Vagina (tissue), 2 donors: ENCODE data around the gene RAG1. TPM values are rescaled to one million over a fixed set of nuclear protein-coding genes. Genes with fewer than 3 reads are reported as not detected.

Experiments used
- DNase-seq, 2 donors: peaks; one replicate each; pipeline ENCODE4 v3.0.0-alpha.2; 2017; ENCODE audit errors: extremely low spot score in 2 of 2
- H3K27ac ChIP-seq: fragments of 200-600 bp; sonication (generic); one replicate; pipeline ENCODE4 v1.5.1; 2019
- H3K27me3 ChIP-seq: fragments of 200-600 bp; sonication (generic); one replicate; pipeline ENCODE4 v1.5.1; 2019
- H3K36me3 ChIP-seq, 2 donors: fragments of 200-600 bp; sonication (generic); one replicate each; pipeline ENCODE4 v1.5.1; 2017 to 2019
- H3K4me1 ChIP-seq: fragments of 200-600 bp; sonication (generic); one replicate; pipeline ENCODE4 v1.5.1; 2019
- H3K4me3 ChIP-seq, 2 donors: fragments of 200-600 bp; sonication (generic); 1 replicate in 1 of 2; 2 replicates in 1 of 2; pipeline ENCODE4 v1.5.1; 2016 to 2019
- H3K9me3 ChIP-seq: fragments of 200-600 bp; sonication (generic); one replicate; pipeline ENCODE4 v1.5.1; 2019
- POLR2A ChIP-seq, 2 donors: fragments of 450-650 bp; IDR thresholded peaks; one replicate each; pipeline ENCODE4 v1.6.1; 2017; ENCODE audit warnings: antibody characterized with exemption in 2 of 2, mild to moderate bottlenecking in 2 of 2, moderate library complexity in 2 of 2
- POLR2AphosphoS5 ChIP-seq, 2 donors: sonication (generic); formaldehyde crosslinking; IDR thresholded peaks; one replicate each; pipeline ENCODE4 v1.9.0; 2017; ENCODE audit warnings: antibody characterized with exemption in 2 of 2, mild to moderate bottlenecking in 2 of 2, low read depth in 1 of 2; ENCODE audit not compliant: insufficient read depth in 1 of 2
- intact Hi-C: fragments of 100-400 bp; cut with DNase I; formaldehyde crosslinking; loops from one replicate; pipeline ENCODE4 v1.15.1; 2023
- total RNA-seq: library from RNA; depleted of rRNA; stranded (reverse); fragments of >200 nt; gene quantifications from one replicate; pipeline ENCODE4 v1.2.3, GENCODE V29; 2016
- TF ChIP-seq, protein P1 (sequence below), 3 experiments: fragments of 450-650 bp in 2 of 3; fragments of 200-600 bp in 1 of 3; sonication (generic) in 1 of 3; IDR thresholded peaks; one replicate each; pipeline ENCODE4 v1.5.1; 2017 to 2019; ENCODE audit warnings: antibody characterized with exemption in 3 of 3, mild to moderate bottlenecking in 2 of 3, moderate library complexity in 2 of 3

The RAG1 gene
- total RNA-seq, 1 donor from 2014 or later, result 0.25 TPM

DNA sequence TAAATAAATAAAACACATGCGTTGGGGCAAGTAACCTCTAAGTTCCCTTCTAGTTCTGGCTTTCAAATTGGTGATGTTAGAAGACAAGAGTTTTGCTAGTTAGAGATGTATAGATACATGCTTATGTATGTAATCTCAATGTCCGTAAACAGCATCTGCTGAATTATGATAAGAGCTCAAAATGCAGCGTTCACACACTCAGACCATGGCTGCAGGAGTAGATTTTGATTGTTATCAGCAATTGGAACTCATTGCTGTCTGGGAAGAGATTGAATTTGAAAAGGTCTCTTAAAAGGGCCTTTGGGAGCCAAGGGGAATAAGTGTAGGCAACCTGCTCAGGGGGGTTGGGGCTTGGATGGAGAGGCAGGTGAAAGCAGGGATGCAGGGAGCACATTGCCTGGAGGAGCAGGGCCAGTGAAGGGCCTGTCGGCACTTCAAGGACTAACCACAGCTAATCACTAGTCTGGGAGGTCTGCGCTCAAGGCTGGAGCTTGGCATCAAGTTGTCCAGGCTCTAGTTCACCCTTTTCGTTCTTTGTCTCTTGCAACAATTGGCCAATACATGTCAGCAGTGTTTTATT is 2.7 kb upstream of the RAG1 start:
- Histone ChIP-seq H3K27me3 (no peaks in the 10 kb centered on the region), H3K36me3 (no peaks in the 10 kb centered on the region), H3K4me1 (no peaks in the 10 kb centered on the region), H3K27ac (no peak overlapping the region), H3K4me3 (no peak overlapping the region), H3K9me3 (no peaks in the 10 kb centered on the region)
- TF ChIP-seq POLR2AphosphoS5 (IDR thresholded peaks at IDR 0.05; ENCODE audit: insufficient read depth in 1 of 2, low read depth in 1 of 2) (no peak), POLR2A (IDR thresholded peaks at IDR 0.05) (no peak)
- TF ChIP-seq, protein P1, sequence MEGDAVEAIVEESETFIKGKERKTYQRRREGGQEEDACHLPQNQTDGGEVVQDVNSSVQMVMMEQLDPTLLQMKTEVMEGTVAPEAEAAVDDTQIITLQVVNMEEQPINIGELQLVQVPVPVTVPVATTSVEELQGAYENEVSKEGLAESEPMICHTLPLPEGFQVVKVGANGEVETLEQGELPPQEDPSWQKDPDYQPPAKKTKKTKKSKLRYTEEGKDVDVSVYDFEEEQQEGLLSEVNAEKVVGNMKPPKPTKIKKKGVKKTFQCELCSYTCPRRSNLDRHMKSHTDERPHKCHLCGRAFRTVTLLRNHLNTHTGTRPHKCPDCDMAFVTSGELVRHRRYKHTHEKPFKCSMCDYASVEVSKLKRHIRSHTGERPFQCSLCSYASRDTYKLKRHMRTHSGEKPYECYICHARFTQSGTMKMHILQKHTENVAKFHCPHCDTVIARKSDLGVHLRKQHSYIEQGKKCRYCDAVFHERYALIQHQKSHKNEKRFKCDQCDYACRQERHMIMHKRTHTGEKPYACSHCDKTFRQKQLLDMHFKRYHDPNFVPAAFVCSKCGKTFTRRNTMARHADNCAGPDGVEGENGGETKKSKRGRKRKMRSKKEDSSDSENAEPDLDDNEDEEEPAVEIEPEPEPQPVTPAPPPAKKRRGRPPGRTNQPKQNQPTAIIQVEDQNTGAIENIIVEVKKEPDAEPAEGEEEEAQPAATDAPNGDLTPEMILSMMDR (IDR thresholded peaks at IDR 0.05), result no peak
- intact Hi-C loops, result loop anchor here (10.0 kb wide), 1 partner anchor 100 kb away; no protein-coding TSS in a partner anchor
- no peak for DNase-seq

DNA sequence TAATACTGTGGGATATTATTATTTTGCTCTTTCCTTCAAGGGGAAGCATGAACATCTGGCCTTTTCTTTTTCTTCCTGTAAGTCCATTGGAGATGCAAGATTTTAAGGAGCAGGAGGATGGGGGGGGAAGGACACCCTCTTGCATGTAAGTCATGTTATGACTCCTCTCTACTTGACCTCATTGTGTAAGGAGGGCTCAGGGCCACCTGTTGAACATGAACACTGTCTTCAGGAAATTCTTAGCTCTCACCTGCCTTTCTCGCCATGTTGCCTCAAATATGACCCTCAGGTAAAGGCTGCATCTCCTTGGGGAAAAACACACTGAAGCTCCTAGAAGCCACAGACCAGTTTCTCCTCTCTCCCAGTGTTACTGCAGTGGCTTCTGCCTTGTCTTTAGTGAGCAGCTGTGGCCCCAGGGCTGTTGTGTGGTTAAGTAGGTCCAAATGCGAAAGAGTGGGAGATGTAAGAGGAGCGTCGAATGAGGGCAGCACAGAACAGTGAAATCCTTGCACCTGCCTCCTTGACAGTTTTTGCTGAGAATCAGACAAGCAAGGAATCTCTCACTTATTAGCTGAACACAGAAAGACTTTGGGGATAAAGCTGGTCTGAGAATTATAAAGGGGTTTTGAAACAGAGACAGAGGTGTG is 1.3 kb upstream of the RAG1 start:
- TF ChIP-seq POLR2A (IDR thresholded peaks at IDR 0.05) (no peak), POLR2AphosphoS5 (IDR thresholded peaks at IDR 0.05; ENCODE audit: insufficient read depth in 1 of 2, low read depth in 1 of 2) (no peak)
- TF ChIP-seq, protein P1 (IDR thresholded peaks at IDR 0.05), result no peak
- H3K27ac ChIP-seq, result no peak overlapping the region
- no peak for DNase-seq
- no peaks in the 10 kb centered on the region for H3K4me1 ChIP-seq
- H3K4me3 ChIP-seq, result no peak overlapping the region
- intact Hi-C loops, result loop anchor here (10.0 kb wide), 1 partner anchor 98 kb away; no protein-coding TSS in a partner anchor
- no peaks in the 10 kb centered on the region for H3K36me3 ChIP-seq
- no peaks in the 10 kb centered on the region for H3K27me3 ChIP-seq
- H3K9me3 ChIP-seq, result no peaks in the 10 kb centered on the region

DNA sequence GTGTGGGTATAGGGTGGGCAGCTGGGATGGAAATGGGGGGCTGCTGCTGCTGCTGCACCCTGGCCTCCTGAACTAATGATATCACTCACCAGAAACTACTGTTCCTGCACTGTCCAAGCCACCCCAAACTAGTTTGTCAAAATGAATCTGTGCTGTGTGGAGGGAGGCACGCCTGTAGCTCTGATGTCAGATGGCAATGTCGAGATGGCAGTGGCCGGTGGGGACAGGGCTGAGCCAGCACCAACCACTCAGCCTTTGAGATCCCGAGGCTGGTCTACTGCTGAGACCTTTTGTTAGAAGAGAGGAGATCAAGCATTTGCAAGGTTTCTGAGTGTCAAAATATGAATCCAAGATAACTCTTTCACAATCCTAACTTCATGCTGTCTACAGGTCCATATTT is 1.3 kb downstream of the RAG1 start:
- no peaks in the 10 kb centered on the region for H3K27me3 ChIP-seq
- H3K36me3 ChIP-seq, result no peaks in the 10 kb centered on the region
- no peak overlapping the region for H3K27ac ChIP-seq
- no peaks in the 10 kb centered on the region for H3K9me3 ChIP-seq
- no peak for TF ChIP-seq POLR2AphosphoS5 (IDR thresholded peaks at IDR 0.05; ENCODE audit: insufficient read depth in 1 of 2, low read depth in 1 of 2)
- TF ChIP-seq, protein P1 (IDR thresholded peaks at IDR 0.05), result no peak
- no peak for TF ChIP-seq POLR2A (IDR thresholded peaks at IDR 0.05)
- no peak overlapping the region for H3K4me3 ChIP-seq
- no peak for DNase-seq
- H3K4me1 ChIP-seq, result no peaks in the 10 kb centered on the region
- intact Hi-C loops, result loop anchor here (10.0 kb wide), 1 partner anchor 96 kb away; no protein-coding TSS in a partner anchor

DNA sequence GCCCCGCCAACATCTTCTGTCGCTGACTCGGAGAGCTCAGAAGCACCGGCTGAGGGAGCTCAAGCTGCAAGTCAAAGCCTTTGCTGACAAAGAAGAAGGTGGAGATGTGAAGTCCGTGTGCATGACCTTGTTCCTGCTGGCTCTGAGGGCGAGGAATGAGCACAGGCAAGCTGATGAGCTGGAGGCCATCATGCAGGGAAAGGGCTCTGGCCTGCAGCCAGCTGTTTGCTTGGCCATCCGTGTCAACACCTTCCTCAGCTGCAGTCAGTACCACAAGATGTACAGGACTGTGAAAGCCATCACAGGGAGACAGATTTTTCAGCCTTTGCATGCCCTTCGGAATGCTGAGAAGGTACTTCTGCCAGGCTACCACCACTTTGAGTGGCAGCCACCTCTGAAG is 6.7 kb downstream of the RAG1 start:
- DNase-seq, result no peak
- H3K36me3 ChIP-seq, result no peaks in the 10 kb centered on the region
- intact Hi-C loops, result no loop called here
- peaks cover 6% of the 10 kb centered on the region for H3K4me1 ChIP-seq
- H3K27ac ChIP-seq, result no peak overlapping the region
- no peaks in the 10 kb centered on the region for H3K27me3 ChIP-seq
- no peak overlapping the region for H3K4me3 ChIP-seq
- TF ChIP-seq POLR2A (IDR thresholded peaks at IDR 0.05) (no peak), POLR2AphosphoS5 (IDR thresholded peaks at IDR 0.05; ENCODE audit: insufficient read depth in 1 of 2, low read depth in 1 of 2) (no peak)
- TF ChIP-seq, protein P1 (IDR thresholded peaks at IDR 0.05), result no peak
- no peaks in the 10 kb centered on the region for H3K9me3 ChIP-seq

DNA sequence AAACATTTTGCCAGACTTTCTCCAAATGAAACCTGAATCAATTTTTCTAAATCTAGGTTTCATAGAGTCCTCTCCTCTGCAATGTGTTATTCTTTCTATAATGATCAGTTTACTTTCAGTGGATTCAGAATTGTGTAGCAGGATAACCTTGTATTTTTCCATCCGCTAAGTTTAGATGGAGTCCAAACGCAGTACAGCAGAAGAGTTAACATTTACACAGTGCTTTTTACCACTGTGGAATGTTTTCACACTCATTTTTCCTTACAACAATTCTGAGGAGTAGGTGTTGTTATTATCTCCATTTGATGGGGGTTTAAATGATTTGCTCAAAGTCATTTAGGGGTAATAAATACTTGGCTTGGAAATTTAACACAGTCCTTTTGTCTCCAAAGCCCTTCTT is 9.6 kb downstream of the RAG1 start:
- H3K27ac ChIP-seq, result no peak overlapping the region
- H3K9me3 ChIP-seq, result no peaks in the 10 kb centered on the region
- H3K4me3 ChIP-seq, result no peak overlapping the region
- H3K4me1 ChIP-seq, result peaks cover 6% of the 10 kb centered on the region
- intact Hi-C loops, result no loop called here
- H3K27me3 ChIP-seq, result no peaks in the 10 kb centered on the region
- no peaks in the 10 kb centered on the region for H3K36me3 ChIP-seq
- DNase-seq, result no peak
- no peak for TF ChIP-seq POLR2AphosphoS5 (IDR thresholded peaks at IDR 0.05; ENCODE audit: insufficient read depth in 1 of 2, low read depth in 1 of 2)
- no peak for TF ChIP-seq POLR2A (IDR thresholded peaks at IDR 0.05)
- TF ChIP-seq, protein P1 (IDR thresholded peaks at IDR 0.05), result no peak
